GM18511 (cell line): ENCODE data around the gene TMEM204.

ENCODE experiments used
- ATAC-seq: cut with Tn5 transposase; IDR thresholded peaks from one replicate; pipeline ENCODE4 v1.9.1; 2021; ENCODE audit warnings: mild to moderate bottlenecking, moderate library complexity; ENCODE audit not compliant: unreplicated experiment

The TMEM204 gene

GRCh38 chr16:1520461-1520860 lies 13.0 kb upstream of the TMEM204 start:
- ATAC-seq: no peak

DNA sequence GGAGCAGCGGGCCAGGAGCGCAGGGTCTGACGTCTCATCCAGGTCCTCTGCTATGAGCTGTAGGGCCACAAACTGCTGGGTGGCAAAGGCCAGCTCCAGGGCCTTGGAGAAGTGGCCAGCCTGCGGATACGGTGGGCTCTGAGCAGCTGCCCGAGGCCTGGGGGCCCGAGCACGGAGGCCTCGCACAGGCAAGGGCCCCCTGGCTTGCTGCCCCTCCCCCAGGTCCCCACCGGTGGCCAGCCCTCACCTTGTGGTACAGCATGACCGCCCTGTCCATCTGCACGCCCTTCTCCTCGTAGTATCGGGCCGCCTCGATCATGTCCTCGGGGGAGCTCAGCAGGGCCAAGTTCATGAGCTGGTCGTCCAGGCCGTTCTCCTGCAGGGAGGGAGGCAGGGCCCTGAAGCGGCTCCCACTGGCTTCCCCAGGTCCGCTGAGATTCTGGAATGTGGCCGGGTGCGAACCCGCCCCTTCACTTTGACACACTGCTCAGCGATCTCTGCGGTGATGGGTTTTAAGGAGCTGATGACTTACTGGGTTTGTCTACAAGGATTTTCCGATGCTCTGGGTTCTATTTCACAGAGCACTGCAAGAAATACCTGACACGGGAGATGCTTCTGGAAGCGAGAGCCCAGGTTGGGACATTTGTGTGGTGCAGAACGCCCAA lies 9.8 kb upstream of the TMEM204 start:
- no peak for ATAC-seq

GRCh38 chr16:1524366-1524765 lies 9.1 kb upstream of the TMEM204 start:
- ATAC-seq: no peak

GRCh38 chr16:1525871-1526607 lies 7.4 kb upstream of the TMEM204 start:
- no peak for ATAC-seq

DNA sequence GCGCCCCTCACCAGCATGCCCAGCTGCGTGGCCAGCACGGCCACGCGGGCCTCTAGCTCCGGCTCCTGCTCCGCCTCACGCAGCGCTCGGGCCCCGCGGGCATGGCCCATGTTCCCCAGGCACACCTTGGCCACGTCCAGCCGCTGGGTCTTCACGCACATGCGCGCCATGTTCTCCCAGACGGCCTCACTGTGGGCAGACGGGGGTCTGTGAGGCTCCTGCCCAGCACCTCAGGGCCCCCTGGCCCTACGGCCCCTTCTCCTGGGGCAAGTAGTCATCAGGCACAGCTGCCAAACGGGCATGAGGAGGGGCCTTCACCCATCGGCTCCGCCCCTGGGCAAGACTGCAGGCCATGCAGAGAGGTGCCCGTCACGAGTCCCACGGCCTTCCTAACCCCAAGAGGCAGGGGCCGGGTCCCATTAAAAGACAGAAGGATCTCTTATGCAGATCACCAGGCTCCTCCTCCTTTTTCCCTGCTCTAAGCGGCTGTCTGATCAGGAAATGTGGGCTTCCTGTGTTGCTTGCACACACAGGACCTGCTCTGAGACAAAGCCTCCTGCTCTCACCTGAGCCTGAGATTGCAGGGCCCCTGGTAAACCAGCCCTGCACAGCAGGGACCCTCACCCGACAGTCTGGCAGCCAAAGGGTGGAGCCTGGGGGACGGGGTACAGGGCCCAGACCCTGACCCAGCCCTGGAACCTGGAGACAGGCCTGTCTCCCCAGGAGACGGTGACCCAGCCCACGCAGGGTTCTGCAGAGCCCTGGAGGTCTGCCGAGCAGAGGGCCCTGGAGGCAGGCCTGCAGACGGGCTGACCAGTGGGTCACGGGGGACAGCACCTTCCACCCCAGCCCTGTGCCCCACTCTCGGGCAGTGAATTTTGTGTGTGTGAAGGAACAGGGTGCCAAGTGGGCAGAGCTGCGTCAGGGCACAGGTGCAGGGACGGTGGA lies 6.6 kb upstream of the TMEM204 start:
- no peak for ATAC-seq

GRCh38 chr16:1527836-1528811 lies 5.3 kb upstream of the TMEM204 start:
- no peak for ATAC-seq

DNA sequence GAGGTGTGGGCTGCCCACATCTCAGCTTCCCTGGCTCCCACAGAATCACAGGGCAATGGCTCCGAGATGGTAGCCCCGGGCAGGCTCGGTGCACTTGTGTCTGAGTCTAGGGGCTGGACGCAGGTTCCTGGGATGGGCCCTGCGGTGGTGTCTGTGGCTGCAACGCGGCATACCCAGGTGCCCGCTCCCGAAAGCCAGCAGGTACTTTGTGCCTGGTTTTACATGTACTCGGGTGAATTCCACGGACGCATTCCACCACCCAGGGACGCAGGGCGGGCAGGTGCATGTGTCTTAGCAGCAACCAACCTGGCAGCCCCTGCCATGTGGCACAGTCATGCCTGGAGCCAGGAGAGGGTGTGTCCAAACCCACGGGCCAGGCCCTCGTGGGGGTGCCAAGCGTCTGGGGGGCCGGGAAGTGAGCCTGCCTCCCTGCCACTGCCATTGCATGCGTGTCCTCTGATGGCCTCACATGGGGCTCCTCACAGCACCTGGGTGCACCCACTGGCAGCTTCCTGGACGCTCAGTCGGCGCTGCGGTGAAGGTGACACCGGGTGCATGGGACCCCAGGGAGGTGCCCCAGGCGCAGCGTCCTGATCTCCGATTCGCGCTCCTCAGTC lies 4.4 kb upstream of the TMEM204 start:
- ATAC-seq: no peak

GRCh38 chr16:1530349-1530882 lies 3.0 kb upstream of the TMEM204 start:
- no peak for ATAC-seq

- ATAC-seq: no peak
Measured at GRCh38 chr16:1530883-1531637, 2.4 kb upstream of the TMEM204 start.

DNA sequence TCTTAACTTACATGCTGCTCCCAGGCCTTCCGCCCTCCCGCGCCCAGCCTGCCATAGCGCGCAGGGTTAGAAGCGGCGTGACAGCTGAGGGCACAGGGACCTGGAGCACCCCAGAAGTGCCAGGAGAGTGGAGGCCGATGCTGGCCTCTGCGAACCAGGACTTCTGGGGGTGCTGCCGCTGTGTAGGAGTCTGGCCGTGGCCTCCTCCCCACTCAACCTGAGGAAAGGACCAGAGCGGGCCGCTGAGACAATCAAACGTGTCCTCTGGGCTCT lies 1.9 kb upstream of the TMEM204 start:
- no peak for ATAC-seq

DNA sequence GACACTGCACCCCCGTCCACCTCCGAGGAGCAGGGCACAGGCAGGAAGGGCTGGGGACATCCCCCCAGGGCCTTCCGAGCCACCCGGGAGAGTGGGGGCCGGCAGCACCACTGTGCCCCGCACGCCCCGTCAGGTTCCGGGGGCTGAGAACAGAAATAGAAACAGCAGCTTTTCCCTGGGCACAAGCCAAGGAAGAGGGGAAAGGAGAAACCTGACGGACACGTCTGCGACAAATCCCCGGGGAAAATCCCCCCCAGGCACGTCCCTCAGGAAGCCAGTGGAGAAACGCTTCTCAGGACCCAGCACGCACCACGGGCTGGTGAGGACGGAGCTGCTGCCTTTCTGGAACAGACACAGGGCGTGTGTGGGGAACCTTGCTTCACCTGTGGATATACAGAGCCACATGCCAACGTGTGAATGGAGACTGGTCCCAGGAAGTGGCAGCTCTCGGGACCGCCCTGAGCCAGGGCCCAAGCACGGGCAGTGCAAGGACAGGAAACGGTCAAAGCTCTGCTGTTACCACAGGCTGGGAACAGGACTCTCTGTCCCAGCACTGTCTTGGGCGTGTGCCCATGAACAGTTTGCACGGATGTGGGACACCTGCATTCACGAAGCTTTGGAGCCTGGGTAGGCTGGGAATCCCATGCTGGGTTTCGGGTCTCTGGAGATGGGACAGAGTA lies 1.2 kb upstream of the TMEM204 start:
- ATAC-seq: no peak

- ATAC-seq: no peak
Measured at GRCh38 chr16:1532771-1533170, 695 bp upstream of the TMEM204 start.

GRCh38 chr16:1534021-1535020 lies 855 bp downstream of the TMEM204 start:
- ATAC-seq: no peak

DNA sequence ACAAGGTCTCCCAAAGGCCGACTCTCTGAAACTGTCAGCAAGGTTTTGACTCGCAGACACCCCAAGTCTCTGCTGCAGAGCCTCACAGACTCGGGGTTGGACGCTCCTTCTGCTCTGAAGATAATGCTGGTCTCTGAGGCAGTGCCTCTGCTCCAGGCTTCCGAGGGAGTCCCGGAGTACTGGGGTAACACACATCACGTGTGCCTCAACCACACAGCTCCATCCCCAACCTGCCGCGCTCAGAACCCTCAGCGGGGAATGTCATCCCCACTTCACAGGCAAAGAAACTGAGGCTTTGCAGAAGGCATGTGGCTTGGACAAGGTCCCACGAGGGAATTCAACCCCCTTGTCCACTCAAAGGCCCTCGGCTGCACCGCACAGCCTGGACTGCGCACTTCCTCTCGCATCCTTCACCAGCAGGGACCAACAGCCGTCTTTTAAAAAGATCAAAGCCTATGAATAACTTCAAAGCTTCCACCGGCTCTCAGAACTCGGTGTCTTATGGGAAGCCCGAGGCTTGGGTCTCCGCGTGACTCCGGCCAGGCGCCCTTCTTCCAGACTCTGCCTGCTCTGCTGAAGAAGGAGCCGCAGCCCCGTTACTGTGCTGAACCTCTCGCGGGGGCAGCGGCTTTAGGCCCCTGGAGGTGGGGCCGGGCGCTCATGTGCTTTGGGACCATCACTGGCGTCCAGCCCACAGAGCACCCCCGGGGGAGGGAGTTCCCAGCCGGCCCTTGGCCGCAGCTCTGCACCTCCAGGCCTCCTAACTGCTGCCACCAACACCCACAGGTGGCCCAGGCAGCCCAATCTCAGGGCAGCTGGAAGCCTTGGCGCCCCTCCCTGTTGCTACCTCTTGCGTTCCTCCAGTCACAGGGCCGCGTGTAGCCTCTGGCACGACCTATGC lies 2.2 kb downstream of the TMEM204 start:
- no peak for ATAC-seq

DNA sequence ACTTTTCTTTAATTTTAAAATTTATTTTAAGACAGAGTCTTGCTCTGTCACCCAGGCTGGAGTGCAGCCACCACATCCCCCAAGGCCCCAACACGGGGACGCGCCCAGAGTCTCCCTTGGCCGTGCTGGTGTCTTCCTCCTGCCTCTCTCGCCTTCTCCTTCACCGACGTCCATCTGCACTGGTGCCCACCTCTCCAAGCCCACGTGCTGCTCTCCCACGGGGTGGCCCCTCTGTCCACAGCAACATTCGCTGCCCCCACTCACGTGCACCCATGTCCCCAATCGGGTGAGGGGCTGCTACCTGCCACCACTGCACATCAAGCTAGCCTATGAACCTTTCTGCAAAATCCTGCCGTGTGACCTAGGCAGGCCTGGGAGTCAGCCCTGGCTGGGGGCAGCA lies 3.1 kb downstream of the TMEM204 start:
- ATAC-seq: no peak

- no peak for ATAC-seq
Measured at GRCh38 chr16:1537138-1537577, 3.7 kb downstream of the TMEM204 start.
